GM18870 (cell line): ENCODE data around the gene GOLGA6L10.
"Not testable (repeated sequence)": the region's sequence is repeated elsewhere in the genome, so short reads cannot be mapped to it uniquely, and the experiment has no call there.

ENCODE experiments used
- ATAC-seq: cut with Tn5 transposase; IDR thresholded peaks from one replicate; pipeline ENCODE4 v1.9.1; 2021; ENCODE audit warnings: moderate library complexity; ENCODE audit not compliant: unreplicated experiment

Gene GOLGA6L10

DNA sequence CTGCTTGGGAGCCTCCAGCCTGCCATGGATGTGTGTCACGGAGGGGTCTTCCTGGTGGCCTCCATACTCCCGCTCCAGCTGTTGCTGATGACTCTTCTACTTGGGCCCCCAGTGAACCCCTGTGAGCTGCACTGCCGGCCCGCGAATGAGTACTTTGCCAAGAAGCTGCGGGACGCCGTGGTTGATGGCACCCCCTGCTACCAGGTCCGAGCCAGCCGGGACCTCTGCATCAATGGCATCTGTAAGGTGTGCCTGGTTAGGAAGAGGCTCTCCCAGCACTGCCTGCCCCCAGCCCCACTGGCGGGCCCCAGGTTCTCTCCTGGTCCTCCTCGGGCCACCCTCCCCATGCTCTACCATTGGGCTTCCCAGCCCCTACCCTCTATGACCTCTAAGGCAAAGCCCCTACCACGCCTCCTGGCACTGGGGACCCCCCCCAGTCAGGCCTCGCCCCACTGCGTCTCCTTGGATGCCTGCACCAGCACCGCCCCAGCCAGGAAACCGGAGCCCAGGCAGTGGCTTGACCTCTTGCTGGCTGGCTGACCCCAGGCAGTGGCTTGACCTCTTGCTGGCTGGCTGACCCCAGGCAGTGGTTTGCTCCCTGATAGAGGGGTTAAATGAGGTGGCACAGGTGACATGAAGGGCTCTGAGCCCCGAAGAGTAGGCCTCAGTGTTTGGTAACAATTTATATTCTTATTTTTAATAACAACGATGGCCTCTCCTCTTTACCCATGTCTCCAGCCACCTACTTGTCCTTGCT lies 29.6 kb downstream of the GOLGA6L10 start:
- ATAC-seq = not testable (repeated sequence)

DNA sequence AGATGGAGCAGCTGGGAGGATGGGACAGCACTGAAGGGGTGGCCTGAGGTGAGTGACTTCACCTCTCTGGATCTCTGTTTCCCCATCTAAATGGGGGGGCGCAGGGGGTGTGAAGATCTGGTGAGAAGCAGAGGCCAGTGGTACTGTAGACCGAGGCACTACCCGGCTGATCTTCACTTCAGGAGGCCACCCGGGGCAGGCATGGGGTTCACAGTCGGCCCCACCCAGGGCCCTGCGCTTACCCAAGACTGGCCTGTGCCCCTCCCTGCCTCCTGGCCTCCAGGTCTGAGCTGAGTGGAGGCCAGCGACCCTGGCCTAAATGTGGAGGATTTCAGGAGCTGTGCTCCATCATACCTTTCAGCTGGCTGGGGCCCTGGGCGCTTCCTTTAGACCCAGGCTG lies 31.0 kb downstream of the GOLGA6L10 start:
- ATAC-seq = not testable (repeated sequence)

DNA sequence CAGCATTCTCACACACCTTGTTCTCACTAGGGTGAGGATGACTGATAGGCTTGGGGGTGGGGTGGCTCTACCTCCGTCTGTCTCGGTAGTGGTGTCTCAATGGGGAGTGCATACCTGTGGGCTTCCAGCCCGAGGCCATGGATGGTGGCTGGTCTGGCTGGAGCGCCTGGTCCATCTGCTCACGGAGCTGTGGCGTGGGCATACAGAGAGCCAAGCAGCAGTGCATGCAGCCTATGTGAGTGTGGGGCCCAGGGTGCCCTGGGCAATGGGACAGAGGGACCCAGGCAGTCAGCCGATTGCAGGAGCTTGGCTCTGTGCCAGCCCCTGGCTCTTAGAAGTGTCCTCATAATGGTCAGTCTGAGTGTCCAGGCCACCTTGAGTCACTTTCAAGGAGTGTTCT lies 31.8 kb downstream of the GOLGA6L10 start:
- ATAC-seq = not testable (repeated sequence)

DNA sequence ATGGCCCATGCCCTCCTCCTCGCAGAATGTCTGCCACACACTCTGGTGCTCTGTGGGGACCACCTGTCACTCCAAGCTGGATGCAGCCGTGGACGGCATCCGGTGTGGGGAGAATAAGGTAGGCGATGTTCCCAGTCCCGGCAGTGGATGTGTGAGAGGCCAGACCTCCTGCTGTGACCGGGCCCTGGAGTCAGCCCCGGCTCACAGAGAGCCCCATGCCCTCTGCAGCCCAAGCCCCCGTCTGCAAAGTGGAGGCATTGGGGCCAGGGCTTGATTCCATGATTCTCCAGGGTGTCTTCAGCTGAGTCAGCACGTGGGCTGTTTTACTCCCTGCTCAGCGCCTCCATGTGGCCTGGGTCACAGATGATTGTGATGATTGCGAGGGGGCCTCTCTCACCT lies 32.2 kb downstream of the GOLGA6L10 start:
- no peak for ATAC-seq

DNA sequence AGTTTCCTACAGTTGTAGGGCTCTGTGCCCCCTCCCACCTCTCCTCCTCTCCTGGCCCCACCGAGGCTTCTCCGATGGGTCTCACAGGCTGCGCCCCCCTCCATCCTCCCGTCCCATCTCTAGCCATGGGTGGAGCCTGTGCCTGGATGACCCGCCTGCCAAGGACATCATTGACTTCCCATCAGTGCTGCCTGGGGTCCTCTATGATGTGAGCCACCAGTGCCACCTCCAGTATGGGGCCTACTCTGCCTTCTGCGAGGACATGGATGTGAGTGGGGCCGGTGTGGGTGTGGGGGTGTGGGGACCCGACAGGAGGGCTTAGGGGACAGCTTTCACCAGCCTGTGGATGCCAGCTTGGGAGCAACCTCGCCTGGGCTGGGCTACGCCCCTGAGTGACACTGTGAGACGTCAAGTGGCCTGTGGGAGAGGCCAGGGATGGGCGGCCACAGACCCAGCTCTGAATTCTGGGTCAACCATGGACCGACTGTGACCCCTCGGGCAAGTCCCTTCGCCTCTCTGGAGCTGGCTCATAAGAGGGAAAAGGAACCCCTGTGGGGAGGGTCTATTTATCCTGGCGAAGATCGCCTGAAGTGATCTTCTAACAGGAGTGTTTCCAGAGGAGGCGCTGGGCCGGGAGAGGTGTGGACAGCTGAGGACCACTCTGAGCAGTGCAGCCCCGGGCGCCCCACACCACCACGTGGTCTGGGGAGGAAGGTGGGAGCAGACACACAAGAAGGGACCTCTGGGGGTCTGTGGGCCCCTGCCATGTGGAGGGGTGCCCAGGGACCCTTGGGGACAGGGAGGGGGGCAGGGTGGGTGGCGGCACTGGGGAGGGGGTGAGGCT lies 32.8 kb downstream of the GOLGA6L10 start:
- not testable (repeated sequence) for ATAC-seq

DNA sequence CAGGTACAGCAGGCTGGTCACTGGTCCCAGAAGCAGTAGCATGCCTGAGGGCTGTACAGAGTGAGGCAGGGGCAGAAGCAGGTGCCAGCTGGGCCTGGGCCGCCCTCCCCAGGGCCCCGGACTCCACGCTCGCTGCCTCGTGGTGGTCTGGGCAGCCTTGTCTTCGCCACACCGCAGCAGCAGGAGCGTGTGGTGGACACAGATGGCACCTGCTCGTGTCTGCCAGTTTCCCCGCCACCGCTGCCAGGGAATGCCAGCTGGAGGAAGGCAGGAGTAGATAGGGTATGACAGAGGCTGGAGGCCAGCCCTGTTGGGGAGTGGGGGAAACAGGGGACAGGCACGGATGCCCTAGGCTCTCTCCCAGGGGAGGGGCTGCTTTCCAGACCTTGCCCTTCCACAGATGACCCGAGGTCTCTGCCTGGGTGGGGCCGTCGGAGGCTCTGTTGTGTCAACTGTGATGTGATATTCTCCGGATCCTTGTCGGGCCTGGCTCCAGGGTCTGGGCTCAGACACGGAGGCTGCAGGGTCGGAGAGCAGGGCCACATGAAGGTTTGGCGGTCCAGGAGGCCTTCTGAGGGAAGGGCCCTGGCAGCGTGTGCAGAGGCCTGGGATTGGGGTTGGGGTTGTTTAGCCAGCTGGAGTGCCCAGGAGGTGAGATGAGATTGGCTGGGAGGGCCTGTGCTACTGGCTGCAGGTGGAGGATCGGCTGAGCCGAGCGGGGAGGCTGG lies 33.6 kb downstream of the GOLGA6L10 start:
- ATAC-seq = no peak

DNA sequence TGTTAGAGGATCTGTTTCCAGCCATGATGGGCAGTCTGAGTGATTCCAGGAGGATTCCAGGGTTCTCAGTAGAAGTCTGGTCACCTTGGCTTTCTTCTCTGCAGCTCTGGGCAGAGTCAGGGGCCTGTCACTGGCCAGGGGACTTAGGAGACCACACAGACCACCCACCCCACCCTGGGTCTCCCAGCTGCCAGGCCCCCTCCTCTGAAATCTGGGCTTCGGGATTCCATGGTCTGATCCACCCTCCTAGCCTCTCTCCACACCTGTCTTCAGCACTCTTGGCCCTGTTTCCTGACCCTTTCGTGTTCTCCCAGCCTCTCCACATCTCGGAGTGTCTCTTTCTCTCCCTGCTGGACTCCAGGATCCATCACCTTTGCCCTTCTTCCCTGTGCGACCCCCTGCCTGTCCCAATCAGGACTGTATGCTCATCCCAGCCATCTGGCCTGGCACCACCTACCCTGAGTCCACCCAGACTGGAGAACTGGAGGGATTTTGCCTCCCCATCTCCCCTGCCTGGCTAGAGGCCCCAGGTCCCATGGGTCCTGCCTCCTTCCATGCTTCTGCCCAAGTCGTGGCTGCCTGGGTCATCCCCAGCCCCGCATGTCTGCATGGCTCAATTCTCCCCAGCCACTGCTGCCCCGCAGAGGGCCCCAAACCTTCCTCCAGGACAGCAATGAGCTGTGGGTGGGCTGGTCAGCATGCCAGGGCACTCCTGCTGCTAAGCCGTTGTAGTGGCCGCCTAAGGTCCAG lies 34.3 kb downstream of the GOLGA6L10 start:
- ATAC-seq = no peak

DNA sequence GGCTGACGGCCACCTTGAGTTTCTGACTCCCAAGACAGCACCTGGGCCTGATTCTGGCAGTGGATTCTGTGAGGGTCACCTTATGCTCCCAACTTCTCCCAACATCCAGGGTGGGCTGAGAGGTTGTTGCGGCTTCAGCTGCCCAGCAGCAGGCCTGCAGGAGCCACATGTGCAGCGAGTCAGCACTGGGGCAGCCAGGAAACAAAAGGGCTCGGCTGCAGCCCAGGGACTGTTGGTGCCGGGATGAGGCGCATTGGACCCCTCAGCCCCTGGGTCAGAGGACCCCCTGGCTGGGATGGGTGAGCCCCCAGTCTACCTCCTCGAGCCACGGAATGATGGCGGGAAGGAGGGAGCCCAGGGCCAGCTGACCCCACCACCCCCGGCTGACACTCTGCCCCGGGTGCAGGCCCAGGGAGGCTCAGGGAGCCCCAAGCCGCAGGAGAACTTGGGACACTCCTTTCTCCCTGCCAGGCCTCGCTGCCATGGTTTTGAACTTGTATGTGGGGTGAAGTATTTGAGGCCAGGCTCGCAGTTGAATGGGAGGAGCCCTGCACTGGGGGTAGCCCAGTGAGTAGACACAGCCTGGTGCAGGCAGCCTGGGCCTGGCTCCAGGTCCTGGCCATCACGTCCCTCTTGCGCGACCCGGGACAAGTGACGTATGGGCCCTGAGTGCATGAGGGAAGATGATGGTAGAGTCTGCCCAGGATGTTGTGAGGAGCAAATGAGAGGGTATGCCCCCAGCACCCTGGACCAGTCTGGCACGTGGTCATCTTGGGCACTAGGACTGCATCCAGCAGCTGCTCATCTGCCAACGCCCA lies 35.1 kb downstream of the GOLGA6L10 start:
- not testable (repeated sequence) for ATAC-seq

DNA sequence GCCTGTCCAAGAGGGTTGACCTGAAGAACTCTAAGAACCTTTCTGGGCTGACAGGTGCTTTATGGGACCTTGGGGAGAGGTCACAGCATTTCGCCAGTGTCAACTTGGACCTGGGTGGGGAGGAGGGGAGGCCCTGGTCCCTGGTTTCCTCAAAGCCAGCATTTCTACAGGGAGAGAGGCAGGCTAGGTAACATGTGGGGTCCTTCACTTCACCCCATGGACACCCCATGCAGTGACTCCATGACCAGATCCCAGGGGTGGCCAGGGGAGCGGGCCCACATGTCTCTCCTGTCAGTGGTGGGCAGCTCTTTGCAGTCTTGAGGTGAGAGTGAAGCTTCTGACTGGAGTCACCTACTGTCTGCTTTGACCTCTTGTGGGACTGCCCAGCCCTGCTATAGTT lies 35.8 kb downstream of the GOLGA6L10 start:
- no peak for ATAC-seq

DNA sequence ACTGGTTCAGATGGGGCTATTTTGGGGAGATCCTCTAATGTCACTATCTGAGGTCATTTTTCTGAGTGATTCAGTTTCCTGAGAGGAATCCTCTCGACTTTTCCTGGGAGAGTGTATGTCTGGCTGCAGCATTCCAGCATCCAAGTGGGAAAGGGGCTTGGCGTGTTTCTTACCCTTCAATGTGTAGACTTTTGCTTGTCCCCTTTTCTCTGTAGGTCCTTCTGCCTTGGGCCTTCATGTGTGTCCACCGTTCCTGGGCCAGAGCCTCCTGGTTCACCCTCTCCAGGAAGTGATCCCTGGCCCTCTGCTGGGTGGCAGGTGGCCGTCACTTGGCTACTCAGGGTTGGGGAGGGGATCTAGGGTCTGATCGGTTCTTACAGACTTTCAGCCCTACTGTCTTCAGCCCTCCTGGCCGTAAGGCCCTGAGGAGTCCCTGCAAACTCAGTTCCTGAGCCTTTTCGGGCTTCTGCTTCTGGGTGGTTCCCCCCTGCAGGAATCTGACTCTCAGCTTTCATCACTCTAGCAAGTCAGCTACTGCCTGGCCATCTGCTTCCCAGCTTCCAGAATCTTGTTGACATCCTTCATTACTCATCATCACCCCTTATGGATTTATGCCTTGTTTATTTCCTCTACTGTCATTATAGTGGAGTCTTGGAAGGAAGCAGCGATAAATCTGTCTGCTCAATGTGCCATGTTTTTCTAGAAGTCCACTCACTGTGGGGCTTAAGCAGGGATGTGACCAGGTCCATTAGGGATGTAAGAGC lies 36.5 kb downstream of the GOLGA6L10 start:
- ATAC-seq = no peak

DNA sequence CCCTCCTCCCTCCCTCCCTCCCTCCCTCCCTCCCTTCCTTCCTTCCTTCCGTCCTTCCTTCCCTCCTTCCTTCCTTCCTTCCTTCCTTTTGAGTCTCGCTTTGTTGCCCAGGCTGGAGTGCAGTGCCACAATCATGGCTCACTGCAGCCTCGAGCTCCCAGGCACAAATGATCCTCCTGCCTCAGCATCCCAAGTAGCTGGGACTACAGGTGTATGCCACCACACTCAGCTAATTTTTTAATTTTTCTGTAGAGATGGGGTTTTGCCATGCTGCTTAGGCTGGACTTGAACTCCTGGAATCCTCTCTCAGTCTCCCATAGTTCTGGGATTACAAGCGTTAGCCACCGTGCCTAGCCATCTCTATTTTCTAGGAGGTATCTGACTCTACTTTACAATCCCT lies 38.0 kb downstream of the GOLGA6L10 start:
- ATAC-seq = not testable (repeated sequence)

DNA sequence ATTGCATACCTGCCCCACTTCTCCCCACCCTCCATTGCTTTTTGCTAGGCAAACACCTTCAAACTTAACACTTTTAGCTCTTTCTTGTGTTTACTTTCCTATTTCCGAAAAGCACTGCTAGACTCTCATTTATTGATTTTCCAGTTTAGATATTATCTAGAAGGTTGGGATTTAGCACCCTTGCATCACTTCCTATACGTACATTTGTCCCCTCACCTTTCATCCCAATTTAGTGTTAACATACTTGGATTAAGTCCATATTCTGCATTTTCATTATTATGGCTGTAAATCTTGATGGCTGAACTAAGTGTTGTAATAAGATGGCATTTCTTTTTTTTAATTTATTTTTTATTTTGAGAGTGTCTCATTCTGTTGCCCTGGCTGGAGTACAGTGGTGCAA lies 39.5 kb downstream of the GOLGA6L10 start:
- ATAC-seq = no peak

DNA sequence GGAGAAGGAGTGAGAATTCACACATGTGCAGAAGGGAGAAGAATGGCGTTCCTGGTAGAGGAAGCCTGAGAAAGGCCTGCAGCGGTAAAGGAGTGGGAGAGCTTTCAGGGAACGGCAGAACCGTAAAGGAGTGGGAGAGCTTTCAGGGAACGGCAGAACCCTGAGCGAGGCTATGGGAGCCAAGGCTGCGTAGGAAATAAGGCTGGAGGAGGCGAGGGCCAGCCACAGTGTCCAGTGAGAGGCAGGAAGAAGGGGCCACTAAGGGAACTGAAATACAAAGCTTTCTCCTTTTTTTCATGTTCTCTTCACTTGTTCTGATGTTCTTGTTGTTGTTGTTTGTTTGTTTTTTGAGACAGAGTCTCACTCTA lies 41.6 kb downstream of the GOLGA6L10 start:
- no peak for ATAC-seq

DNA sequence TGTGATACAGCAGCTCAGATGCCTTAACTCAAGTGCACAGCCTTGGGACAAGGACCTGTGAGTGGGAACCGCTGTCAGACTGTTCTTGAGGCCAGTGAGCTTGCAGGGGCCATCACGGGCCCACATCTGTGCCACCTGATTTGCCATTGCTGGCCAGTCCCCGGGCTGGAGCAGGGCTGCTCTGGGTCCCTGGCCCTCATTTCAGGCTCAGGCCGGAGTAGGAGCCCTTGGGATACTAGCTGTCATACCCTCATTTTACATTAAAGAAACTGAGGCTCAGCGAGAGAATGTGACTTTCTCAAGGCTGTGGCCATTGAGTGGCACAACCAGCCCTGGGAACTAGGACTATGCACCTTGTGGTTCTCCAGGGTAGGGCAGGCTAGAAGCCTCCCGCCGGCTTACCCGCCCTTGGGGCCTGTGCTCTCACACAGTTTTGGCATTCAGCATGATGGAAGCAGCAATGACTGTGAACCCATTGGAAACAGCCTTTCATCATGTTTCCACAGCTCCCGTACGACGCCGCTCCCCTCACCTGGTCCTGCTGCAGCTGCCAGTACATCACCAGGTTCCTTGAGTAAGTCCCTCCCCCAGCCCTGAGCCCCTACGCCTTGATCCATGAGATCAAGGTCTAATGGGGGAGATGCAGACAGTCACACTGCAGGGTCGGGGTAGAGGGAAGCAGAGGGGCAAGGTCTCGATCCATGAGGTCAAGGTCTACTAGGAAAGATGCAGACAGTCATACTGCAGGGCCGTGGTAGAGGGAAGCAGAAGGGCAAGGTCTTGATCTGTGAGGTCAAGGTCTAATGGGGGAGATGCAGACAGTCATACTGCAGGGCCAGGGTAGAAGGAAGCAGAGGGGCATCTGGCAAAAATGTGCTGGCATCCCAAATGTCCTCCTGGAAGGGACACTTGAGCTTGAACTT lies 42.2 kb downstream of the GOLGA6L10 start:
- no peak for ATAC-seq

DNA sequence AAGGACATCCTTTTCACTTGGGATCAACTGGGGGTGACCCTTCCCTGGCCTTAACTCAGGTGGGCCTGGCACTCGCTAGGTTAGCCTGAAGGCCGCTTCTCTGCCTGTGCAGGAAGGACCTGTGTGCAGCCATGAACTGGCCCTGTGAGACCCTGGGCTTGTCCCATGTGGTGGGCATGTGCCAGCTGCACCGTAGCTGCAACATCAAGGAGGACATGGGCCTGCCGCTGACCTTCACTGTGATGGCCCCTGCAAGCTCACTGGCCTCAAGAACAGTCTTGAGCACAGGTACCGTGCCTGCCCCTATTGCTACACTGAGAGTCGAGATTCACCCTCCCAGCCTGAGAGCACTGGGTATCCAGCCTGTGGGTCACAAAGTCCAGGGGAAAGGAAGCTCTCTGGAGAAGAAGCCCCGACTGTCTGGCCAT lies 43.6 kb downstream of the GOLGA6L10 start:
- ATAC-seq = no peak

DNA sequence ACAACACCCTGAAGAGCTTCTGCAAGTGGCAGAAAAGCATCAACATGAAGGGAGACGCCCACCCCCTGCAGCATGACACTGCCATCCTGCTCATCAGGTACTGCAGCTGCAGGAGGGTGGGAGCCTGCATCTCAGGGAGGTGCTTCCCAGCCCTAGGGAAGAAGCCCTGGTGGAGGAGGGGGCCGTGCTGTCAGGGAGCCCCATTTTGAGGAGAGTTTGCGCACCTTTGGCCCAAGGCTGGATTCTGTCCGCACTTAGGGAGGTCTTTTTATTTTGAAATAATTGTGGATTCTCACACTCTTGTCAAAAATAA lies 44.5 kb downstream of the GOLGA6L10 start:
- ATAC-seq = no peak

DNA sequence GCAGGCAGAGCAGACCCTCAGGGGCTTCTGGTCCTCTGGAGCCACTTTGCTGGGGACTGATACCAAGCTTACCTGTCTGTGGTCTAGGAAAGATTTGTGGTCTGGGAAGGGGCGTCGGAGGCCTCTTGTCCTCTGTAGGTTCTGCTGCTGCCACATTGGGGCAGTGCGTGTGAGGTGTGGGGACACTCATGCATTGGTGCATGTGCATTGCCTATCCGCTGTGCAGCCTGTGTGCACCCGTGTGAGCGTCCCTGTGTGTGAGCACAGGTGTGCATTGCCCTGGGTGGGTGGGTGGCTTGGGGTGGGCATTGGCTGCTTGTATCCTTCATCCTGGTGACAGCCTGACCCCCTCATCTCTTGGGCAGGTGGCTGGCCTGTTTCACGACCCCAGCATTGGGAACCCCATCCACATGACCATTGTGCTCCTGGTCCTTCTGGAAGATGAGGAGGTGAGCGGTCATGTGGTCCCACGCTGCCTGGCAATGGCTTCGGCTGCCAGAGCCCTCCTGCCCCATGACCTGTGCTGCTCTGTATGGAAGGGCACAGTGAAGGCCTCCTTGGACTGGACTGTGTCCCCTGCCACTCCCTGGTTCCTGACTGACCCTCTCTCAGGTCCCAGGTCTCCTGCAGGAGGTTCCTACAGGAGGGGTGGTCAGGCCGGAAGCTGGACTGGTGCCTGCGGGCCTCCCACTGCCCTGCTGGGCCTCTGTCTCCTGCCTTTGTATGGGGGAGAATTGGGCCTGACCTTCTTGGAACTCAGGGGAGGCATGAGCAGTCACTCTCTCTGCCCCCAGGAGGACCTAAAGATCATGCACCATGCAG lies 45.1 kb downstream of the GOLGA6L10 start:
- ATAC-seq = no peak
